ENCODE measurements around the gene GUCY1A1. TPM values are rescaled to one million over a fixed set of nuclear protein-coding genes. Genes with fewer than 3 reads are reported as not detected.
"Not testable (repeated sequence)": the region's sequence is repeated elsewhere in the genome, so short reads cannot be mapped to it uniquely, and the experiment has no call there.

The GUCY1A1 gene
- total RNA-seq, 1 donor from 2014 or later = 3.7 TPM

- no peak overlapping the region for H3K4me3 ChIP-seq (ENCODE audit: low read depth, low read length)
- DNase-seq (ENCODE audit: low read depth) = no peak
- TF ChIP-seq CTCF (conservative IDR thresholded peaks at IDR 0.05; ENCODE audit: low read depth, low read length) = no peak
Measured at GRCh38 chr4:155643087-155643486, 23.6 kb upstream of the GUCY1A1 start.

GRCh38 chr4:155646001-155646400 lies 20.6 kb upstream of the GUCY1A1 start:
- H3K4me3 ChIP-seq (ENCODE audit: low read depth, low read length) = no peak overlapping the region
- no peak for TF ChIP-seq CTCF (conservative IDR thresholded peaks at IDR 0.05; ENCODE audit: low read depth, low read length)
- DNase-seq (ENCODE audit: low read depth) = no peak

GRCh38 chr4:155650785-155651184 lies 15.9 kb upstream of the GUCY1A1 start:
- DNase-seq (ENCODE audit: low read depth); H3K4me3 ChIP-seq (ENCODE audit: low read depth, low read length): not testable (repeated sequence)

GRCh38 chr4:155653052-155653451 lies 13.6 kb upstream of the GUCY1A1 start:
- TF ChIP-seq CTCF (conservative IDR thresholded peaks at IDR 0.05; ENCODE audit: low read depth, low read length) = no peak
- DNase-seq (ENCODE audit: low read depth) = no peak
- no peak overlapping the region for H3K4me3 ChIP-seq (ENCODE audit: low read depth, low read length)

- no peak for TF ChIP-seq CTCF (conservative IDR thresholded peaks at IDR 0.05; ENCODE audit: low read depth, low read length)
- H3K4me3 ChIP-seq (ENCODE audit: low read depth, low read length) = no peak overlapping the region
- DNase-seq (ENCODE audit: low read depth) = no peak
Measured at GRCh38 chr4:155656025-155656424, 10.6 kb upstream of the GUCY1A1 start.

- DNase-seq (ENCODE audit: low read depth) = no peak
- H3K4me3 ChIP-seq (ENCODE audit: low read depth, low read length) = no peak overlapping the region
- TF ChIP-seq CTCF (conservative IDR thresholded peaks at IDR 0.05; ENCODE audit: low read depth, low read length) = no peak
Measured at GRCh38 chr4:155657169-155657568, 9.5 kb upstream of the GUCY1A1 start.

- no peak overlapping the region for H3K4me3 ChIP-seq (ENCODE audit: low read depth, low read length)
- no peak for DNase-seq (ENCODE audit: low read depth)
- TF ChIP-seq CTCF (conservative IDR thresholded peaks at IDR 0.05; ENCODE audit: low read depth, low read length) = no peak
Measured at GRCh38 chr4:155657985-155658680, 8.5 kb upstream of the GUCY1A1 start.
